Neutrophil (primary cell): ENCODE data around the gene FBXW7.

Experiments used
- H3K27ac ChIP-seq: fragments of 200-600 bp; sonication (generic); 2 replicates; pipeline ENCODE4 v1.5.1; 2016; ENCODE audit warnings: mild to moderate bottlenecking, moderate library complexity
- H3K27me3 ChIP-seq: fragments of 200-600 bp; sonication (generic); 2 replicates; pipeline ENCODE4 v1.6.0; 2016; ENCODE audit warnings: mild to moderate bottlenecking
- H3K36me3 ChIP-seq: fragments of 200-600 bp; sonication (generic); 2 replicates; pipeline ENCODE4 v1.5.1; 2017
- H3K4me1 ChIP-seq, 2 experiments: fragments of 200-600 bp in 1 of 2; sonication (generic) in 1 of 2; 1 replicate in 1 of 2; 2 replicates in 1 of 2; pipeline versions ENCODE4 v1.5.1 to v1.6.1; 2013 to 2016; ENCODE audit warnings: low read depth in 1 of 2, low read length in 1 of 2, mild to moderate bottlenecking in 1 of 2, moderate library complexity in 1 of 2; ENCODE audit not compliant: control insufficient read depth in 1 of 2, insufficient read depth in 1 of 2
- H3K4me3 ChIP-seq, 2 experiments: fragments of 200-600 bp in 1 of 2; sonication (generic) in 1 of 2; 1 replicate in 1 of 2; 2 replicates in 1 of 2; pipeline ENCODE4 v1.5.1; 2013 to 2016; ENCODE audit warnings: low read depth in 1 of 2, low read length in 1 of 2, mild to moderate bottlenecking in 1 of 2, moderate library complexity in 1 of 2
- H3K9me3 ChIP-seq: fragments of 200-600 bp; sonication (generic); 2 replicates; pipeline ENCODE4 v1.5.1; 2016
- CTCF ChIP-seq: fragments of 200-600 bp; sonication (generic); IDR thresholded peaks from 2 replicates; pipeline ENCODE4 v1.5.1; 2016; ENCODE audit warnings: antibody characterized with exemption

FBXW7 gene

GRCh38 chr4:152306541-152306940, 229.4 kb downstream of the FBXW7 start:
- no peak for TF ChIP-seq CTCF
- Histone ChIP-seq H3K4me3 (no peak overlapping the region), H3K27me3 (peaks cover 5% of the 10 kb centered on the region), H3K27ac (no peak overlapping the region), H3K36me3 (no peaks in the 10 kb centered on the region), H3K9me3 (no peaks in the 10 kb centered on the region), H3K4me1 (no peaks in the 10 kb centered on the region)

- peaks cover 5% of the 10 kb centered on the region for H3K27me3 ChIP-seq
- H3K4me3 ChIP-seq, result no peak overlapping the region
- no peak overlapping the region for H3K27ac ChIP-seq
- no peak for TF ChIP-seq CTCF
- no peaks in the 10 kb centered on the region for H3K36me3 ChIP-seq
- H3K9me3 ChIP-seq, result no peaks in the 10 kb centered on the region
- no peaks in the 10 kb centered on the region for H3K4me1 ChIP-seq
Measured at GRCh38 chr4:152304220-152304619, 231.7 kb downstream of the FBXW7 start.

GRCh38 chr4:152301381-152301780, 234.5 kb downstream of the FBXW7 start:
- Histone ChIP-seq H3K4me1 (no peaks in the 10 kb centered on the region), H3K4me3 (no peak overlapping the region)

DNA sequence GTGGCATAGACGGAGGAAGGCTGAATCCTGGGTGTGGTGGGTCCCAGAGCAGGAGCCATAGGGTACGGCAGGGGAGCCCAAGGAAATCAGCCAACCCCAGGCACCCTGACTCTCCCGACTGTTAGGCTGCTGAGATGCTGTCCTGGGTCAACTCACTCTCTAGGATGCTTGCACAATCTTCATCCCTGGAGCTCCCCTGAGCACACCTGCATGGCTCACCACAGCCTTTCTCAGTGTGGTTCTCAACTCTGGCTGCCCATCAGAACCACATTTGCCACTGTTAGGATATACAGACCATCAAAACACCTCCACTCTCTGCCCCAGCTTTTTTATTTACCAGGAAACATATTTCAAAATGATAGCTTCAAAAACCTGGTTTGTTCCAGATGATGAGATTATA, 236.3 kb downstream of the FBXW7 start:
- Histone ChIP-seq H3K4me3 (no peak overlapping the region), H3K27me3 (no peaks in the 10 kb centered on the region), H3K36me3 (no peaks in the 10 kb centered on the region), H3K9me3 (no peaks in the 10 kb centered on the region), H3K27ac (no peak overlapping the region), H3K4me1 (no peaks in the 10 kb centered on the region)
- TF ChIP-seq CTCF, result no peak

More at GRCh38 chr4:152301381-152301780, 234.5 kb downstream of the FBXW7 start:
- TF ChIP-seq CTCF, result no peak
- no peak overlapping the region for H3K27ac ChIP-seq
- H3K27me3 ChIP-seq, result no peaks in the 10 kb centered on the region
- H3K9me3 ChIP-seq, result no peaks in the 10 kb centered on the region
- H3K36me3 ChIP-seq, result no peaks in the 10 kb centered on the region

- Histone ChIP-seq H3K4me3 (no peak overlapping the region), H3K36me3 (no peaks in the 10 kb centered on the region), H3K9me3 (no peaks in the 10 kb centered on the region), H3K27me3 (no peaks in the 10 kb centered on the region), H3K4me1 (no peaks in the 10 kb centered on the region), H3K27ac (no peak overlapping the region)
- no peak for TF ChIP-seq CTCF
Measured at GRCh38 chr4:152296386-152296785, 239.5 kb downstream of the FBXW7 start.

- Histone ChIP-seq H3K4me3 (no peak overlapping the region), H3K9me3 (no peaks in the 10 kb centered on the region), H3K27ac (no peak overlapping the region)
Measured at GRCh38 chr4:152294765-152295164, 241.1 kb downstream of the FBXW7 start.

More at GRCh38 chr4:152294765-152295164, 241.1 kb downstream of the FBXW7 start:
- Histone ChIP-seq H3K27me3 (no peaks in the 10 kb centered on the region), H3K4me1 (no peaks in the 10 kb centered on the region), H3K36me3 (no peaks in the 10 kb centered on the region)
- TF ChIP-seq CTCF, result no peak
